NB4 (cell line): ENCODE measurements around the gene CTNND2.

Source experiments
- CTCF ChIP-seq: IDR thresholded peaks from one replicate; pipeline ENCODE4 v1.5.1; 2012; ENCODE audit warnings: low read depth, low read length
- MYC ChIP-seq: IDR thresholded peaks from 2 replicates; pipeline ENCODE4 v1.6.1; 2011; ENCODE audit warnings: low read depth, low read length
- POLR2A ChIP-seq: IDR thresholded peaks from 2 replicates; pipeline ENCODE4 v1.6.1; 2011; ENCODE audit warnings: mild to moderate bottlenecking; ENCODE audit not compliant: insufficient read length; ENCODE audit errors: extremely low read depth
- TF ChIP-seq, protein P1 (sequence below): IDR thresholded peaks from 2 replicates; pipeline ENCODE4 v1.6.1; 2011; ENCODE audit warnings: low read depth, low read length

- TF ChIP-seq POLR2A, result no peak
- no peak for TF ChIP-seq CTCF
- TF ChIP-seq, protein P1, sequence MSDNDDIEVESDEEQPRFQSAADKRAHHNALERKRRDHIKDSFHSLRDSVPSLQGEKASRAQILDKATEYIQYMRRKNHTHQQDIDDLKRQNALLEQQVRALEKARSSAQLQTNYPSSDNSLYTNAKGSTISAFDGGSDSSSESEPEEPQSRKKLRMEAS, result no peak
- no peak for TF ChIP-seq MYC
Measured at GRCh38 chr5:11363631-11364178, 540.5 kb downstream of the CTNND2 start.
